ENCODE measurements around the gene VTI1A. TPM values are rescaled to one million over a fixed set of nuclear protein-coding genes. Genes with fewer than 3 reads are reported as not detected.

The VTI1A gene
- total and polyA plus RNA-seq, 2 of the 4 experiments (the other 2 are of a cell fraction): 9.7 to 24.9 TPM

GRCh38 chr10:112790921-112791320 lies 343.9 kb downstream of the VTI1A start:
- H3K9me3 ChIP-seq (ENCODE audit: control insufficient read depth, insufficient read depth, low read length): no peaks in the 10 kb centered on the region
- POLR2A ChIA-PET (ENCODE audit: unreplicated experiment): no interaction called here

More at GRCh38 chr10:112790921-112791320, 343.9 kb downstream of the VTI1A start:
- H4K8ac ChIP-seq (ENCODE audit: low read depth in 2 of 2, low read length in 2 of 2): no peak overlapping the region
- H3K56ac ChIP-seq (ENCODE audit: extremely low read depth, insufficient read depth, low read length): no peak overlapping the region
- H2AK9ac ChIP-seq (replicated peaks; ENCODE audit: low read depth, low read length, poor library complexity): no peak overlapping the region
- dilution Hi-C loops (cut with HindIII; ENCODE audit: low sequenced_read_pairs, unreplicated experiment) (no loop called here), in situ Hi-C loops (cut with MboI; ENCODE audit: low sequenced_read_pairs) (no loop called here), intact Hi-C loops (cut with micrococcal nuclease) (no loop called here)
- peaks cover 8% of the 10 kb centered on the region for H3K4me1 ChIP-seq (ENCODE audit: control insufficient read depth, insufficient read depth, low read length)
- H2BK120ac ChIP-seq (ENCODE audit: low read depth, low read length): no peak overlapping the region
- H3K27me3 ChIP-seq (ENCODE audit: control insufficient read depth, insufficient read depth, low read length): no peaks in the 10 kb centered on the region
- CTCF ChIA-PET: interaction anchor here (0.9 kb wide), 1 partner anchor 21 kb away, joined by 3 read pairs; no protein-coding TSS in a partner anchor
- no peak overlapping the region for H3K14ac ChIP-seq (replicated peaks; ENCODE audit: low read depth, low read length)
- no peaks in the 10 kb centered on the region for H3K36me3 ChIP-seq (ENCODE audit: control insufficient read depth, insufficient read depth, low read length)
- BruUV-seq (replicated peaks): no TSS peak
- H3K18ac ChIP-seq (ENCODE audit: low read depth, low read length): no peak overlapping the region
- no peak overlapping the region for H2BK15ac ChIP-seq (ENCODE audit: low read depth, low read length)
- H3K27ac ChIP-seq (ENCODE audit: insufficient read depth, low read length): no peak overlapping the region
- DNase-seq (no peak), ATAC-seq (ENCODE audit: low read depth) (no peak)
- no peak overlapping the region for H4K91ac ChIP-seq (ENCODE audit: insufficient read depth, low read depth, low read length)
- H3K4me3 ChIP-seq (ENCODE audit: insufficient read depth, low read depth, low read length): no peak overlapping the region
- no peak overlapping the region for H2BK5ac ChIP-seq (ENCODE audit: low read depth, low read length, poor library complexity, severe bottlenecking)
- no peak overlapping the region for H2BK20ac ChIP-seq (ENCODE audit: low read depth, low read length)
- no peak for TF ChIP-seq BHLHE40 (IDR thresholded peaks at IDR 0.05; ENCODE audit: low read depth, low read length)
- no peak for TF ChIP-seq CEBPB (IDR thresholded peaks at IDR 0.05; ENCODE audit: low read depth, low read length)
- no peak for TF ChIP-seq MAZ (IDR thresholded peaks at IDR 0.05; ENCODE audit: borderline replicate concordance, low read depth, low read length)
- no peak for TF ChIP-seq RAD21 (IDR thresholded peaks at IDR 0.05; ENCODE audit: low read length)
- H3K23ac ChIP-seq (ENCODE audit: low read depth, low read length): no peak overlapping the region
- no peak overlapping the region for H2AK5ac ChIP-seq (ENCODE audit: low read depth, low read length)
- H4K5ac ChIP-seq (ENCODE audit: low read depth, low read length): no peak overlapping the region
- H3K4ac ChIP-seq (ENCODE audit: low read depth, low read length): no peak overlapping the region
- no peak overlapping the region for H2AFZ ChIP-seq (replicated peaks; ENCODE audit: low read length, poor library complexity)
- H3K9me1 ChIP-seq (ENCODE audit: insufficient read depth, low read length): peaks cover 3% of the 10 kb centered on the region; the same call in 1 of the 2 replicates
- no peak overlapping the region for H3K9ac ChIP-seq (ENCODE audit: low read depth, low read length)
- WGBS, 2 experiments (ENCODE audit: extremely low coverage in 2 of 2, insufficient read length in 1 of 2): no CpG with 5 or more reads among the region's 4 CpGs
- no peaks in the 10 kb centered on the region for H4K20me1 ChIP-seq (ENCODE audit: insufficient read depth, low read length)
- no peak overlapping the region for H3K4me2 ChIP-seq (ENCODE audit: low read depth, low read length)
- H3K79me1 ChIP-seq (ENCODE audit: low read depth in 1 of 2, low read length in 2 of 2): no peaks in the 10 kb centered on the region

Data from IMR-90 (cell line).